SHP77 (cell line): ENCODE measurements around the gene SEC63.
A peak's percentile ranks its signal among the peaks of the same experiment; 100 is the strongest.
"Not testable (repeated sequence)": the region's sequence is repeated elsewhere in the genome, so short reads cannot be mapped to it uniquely, and the experiment has no call there.

Experiments
- DNase-seq, 2 experiments: peaks; one replicate each; lab custom pipeline; 2025; lab: John Stamatoyannopoulos, UW

Gene SEC63

DNA sequence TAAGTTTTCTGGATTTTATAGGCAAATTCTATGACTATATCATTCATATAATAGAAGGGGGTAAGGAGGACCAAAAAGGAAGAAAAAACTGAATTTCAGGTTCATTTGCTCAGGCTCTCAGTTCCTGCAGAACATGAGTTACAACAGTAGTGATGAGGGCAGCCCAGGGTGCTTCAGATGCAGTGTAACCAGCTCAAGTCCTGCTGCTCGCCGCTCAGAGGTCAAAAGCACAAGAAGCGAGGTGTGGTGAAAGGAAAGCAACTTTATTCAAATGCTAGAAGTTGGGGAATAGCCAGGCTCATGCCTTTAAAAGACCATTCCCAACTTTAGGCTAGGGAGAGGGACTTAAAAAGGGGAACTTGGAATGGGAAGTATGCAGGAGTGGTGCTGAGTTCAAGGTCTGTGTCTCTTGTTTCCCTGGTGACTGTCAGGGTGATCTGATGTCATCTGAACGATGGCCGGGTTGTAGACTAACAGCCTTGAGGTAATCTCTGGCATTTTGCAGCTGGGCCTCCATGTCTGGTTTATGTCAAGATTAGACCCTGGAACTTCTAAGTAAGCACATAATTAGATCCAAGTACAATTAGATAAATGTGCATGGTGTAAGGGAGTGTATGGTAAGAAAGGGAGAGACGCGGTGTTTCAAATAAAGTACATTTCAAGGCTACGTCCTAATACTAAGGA, 14.5 kb upstream of the SEC63 start:
- DNase-seq: no peak

- no peak for DNase-seq
These were observed 13.2 kb upstream of the SEC63 start for GRCh38 chr6:107971181-107971580.

DNA sequence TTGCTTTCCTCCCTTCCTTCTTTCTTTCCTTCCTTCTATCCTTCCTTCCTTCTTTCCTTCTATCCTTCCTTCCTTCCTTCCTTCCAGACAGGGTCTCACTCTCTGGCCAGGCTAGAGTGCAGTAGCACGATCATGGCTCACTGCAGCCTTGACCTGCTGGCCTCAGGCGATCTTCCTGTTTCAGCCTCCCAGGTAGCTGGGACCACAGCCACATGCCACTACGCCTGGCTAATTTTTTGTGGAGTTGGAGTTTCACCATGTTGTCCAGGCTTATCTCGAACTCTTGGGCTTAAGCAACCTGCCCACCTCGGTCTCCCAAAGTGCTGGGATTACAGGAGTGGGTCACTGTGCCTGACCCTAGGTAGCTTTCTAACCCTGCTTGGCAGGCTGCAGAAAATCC, 12.2 kb upstream of the SEC63 start:
- no peak for DNase-seq

- no peak for DNase-seq
These were observed 10.1 kb upstream of the SEC63 start for GRCh38 chr6:107968081-107968480.

DNA sequence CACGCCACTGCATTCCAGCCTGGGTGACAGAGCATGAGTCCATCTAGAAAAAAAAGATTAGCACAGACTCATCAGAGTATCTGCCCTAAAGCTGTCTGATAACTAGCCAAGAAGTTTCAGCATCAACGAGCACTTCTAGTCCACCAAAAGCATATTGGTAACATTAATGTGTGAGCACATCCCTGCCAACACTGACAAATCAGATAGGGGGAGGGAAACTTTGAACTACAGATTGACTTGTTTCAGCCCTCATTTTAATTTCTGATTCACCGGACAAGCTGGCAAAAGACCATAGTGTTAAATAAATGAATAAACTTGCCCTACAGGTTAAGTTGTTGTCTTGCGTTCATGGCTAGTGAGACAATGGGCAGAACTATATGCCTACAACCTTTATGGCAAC, 7.7 kb upstream of the SEC63 start:
- no peak for DNase-seq

DNA sequence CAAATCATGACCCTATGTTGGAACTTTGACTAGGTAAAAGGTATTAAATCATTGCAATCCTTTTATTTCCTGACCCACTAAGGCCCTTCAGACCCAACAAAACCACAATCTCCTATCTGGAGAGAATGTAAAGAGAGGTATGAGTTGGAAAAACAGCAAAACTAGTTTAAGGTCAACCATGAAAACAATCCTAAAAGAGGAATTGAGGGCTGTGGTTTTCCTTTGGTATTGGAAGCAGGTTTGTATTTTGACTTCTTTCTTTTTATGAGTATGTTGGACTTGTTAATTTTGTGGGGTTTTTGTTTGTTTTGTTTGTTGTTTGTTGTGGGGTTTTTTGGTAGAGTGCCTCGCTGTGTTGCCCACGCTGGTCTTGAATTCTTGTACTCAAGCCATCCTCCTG, 4.7 kb upstream of the SEC63 start:
- DNase-seq: no peak

DNA sequence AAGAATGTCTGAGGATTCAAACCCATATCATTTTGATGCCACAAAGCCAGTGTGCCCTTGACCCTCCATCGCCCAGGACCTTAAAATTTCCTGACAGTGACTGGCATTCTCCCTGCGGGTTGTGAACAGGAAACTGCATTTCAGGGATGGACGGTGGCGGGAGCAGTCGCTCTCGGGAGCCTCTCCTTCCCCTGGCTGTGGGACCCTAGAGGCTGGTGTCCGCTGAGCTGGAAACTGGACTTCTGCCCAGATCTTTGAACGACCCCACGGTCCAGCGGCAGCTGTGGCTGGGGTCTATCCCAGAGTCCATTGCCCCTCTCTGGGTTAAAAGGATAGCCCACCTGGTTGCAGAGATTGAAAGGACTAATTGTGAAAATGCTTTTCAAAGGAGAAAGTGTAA, 1.4 kb upstream of the SEC63 start:
- DNase-seq: no peak

GRCh38 chr6:107958689-107959362, 818 bp upstream of the SEC63 start:
- not testable (repeated sequence) for DNase-seq

DNA sequence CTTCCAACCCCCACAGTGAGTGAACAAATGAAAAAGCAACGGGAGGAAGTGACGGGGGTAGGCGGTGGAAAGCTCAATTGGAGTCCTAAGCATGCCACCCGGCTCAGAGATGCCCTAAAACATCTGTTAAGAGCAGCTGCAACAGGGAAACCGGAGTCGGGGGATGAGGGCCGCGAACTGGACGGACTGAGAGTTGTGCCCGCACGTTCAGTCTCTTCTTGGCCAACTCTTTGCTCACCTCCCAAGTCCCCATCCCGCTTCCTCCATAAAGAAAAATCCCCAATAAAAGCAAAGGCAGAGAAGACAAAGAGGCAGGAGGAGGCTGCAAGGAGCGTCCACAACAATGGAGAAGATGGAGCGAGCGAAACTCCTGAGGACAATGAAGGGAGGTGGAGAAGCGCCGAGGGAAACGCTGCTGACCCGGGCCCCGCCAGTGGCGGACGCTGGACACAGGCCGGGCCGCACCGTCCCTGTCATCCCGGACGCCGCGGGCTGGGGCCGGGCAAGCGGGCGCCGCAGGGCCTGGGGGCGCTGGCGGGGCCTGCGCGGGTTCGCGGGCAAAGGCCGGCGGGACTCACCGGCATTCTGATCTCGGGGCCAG, 600 bp downstream of the SEC63 start:
- DNase-seq: peak; percentile 8 to 37

- no peak for DNase-seq
These were observed 1.3 kb downstream of the SEC63 start for GRCh38 chr6:107956586-107957307.

DNA sequence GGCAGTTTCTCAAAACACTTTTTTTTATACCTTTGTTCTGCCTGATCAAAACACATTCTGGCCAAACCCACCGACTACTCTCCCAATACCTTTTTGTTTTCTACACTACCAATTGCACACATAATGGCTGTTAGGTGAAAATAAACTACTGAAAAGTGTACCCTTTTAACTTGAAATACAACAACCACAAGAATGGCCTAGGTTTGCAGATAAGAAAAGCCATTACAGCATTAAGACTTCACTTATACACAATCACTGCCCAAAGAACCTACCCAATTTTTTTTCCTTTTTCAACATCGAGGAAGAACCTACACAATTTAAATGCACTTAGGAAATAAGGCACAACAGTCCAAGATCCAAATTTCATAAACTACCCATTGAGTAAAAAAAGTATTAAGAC, 1.8 kb downstream of the SEC63 start:
- no peak for DNase-seq

GRCh38 chr6:107953858-107954414, 4.1 kb downstream of the SEC63 start:
- DNase-seq: not testable (repeated sequence)

GRCh38 chr6:107943626-107944439, 14.2 kb downstream of the SEC63 start:
- DNase-seq: no peak

GRCh38 chr6:107942142-107942541, 15.9 kb downstream of the SEC63 start:
- DNase-seq: no peak

DNA sequence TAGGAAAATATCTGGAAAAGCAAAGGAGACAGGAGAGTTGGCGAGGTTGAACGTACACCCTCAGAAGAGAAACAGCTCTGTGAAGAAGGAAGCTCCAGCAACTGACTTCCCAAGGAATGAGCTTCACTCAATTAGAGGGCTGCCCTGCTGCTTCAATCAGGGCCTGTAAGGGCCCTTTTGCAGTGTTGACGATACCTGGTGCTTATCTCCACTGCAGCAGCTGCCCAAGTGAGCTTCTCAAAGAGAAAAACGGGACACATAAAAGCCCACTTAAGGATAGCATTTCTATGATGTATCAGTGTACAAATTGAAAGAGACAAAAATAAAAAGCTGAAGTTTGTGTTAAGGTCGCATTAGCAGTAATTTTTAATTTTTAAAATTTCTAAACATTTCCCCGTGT, 16.4 kb downstream of the SEC63 start:
- DNase-seq: no peak

GRCh38 chr6:107941199-107941598, 16.8 kb downstream of the SEC63 start:
- DNase-seq: no peak

GRCh38 chr6:107936910-107937292, 21.1 kb downstream of the SEC63 start:
- not testable (repeated sequence) for DNase-seq

DNA sequence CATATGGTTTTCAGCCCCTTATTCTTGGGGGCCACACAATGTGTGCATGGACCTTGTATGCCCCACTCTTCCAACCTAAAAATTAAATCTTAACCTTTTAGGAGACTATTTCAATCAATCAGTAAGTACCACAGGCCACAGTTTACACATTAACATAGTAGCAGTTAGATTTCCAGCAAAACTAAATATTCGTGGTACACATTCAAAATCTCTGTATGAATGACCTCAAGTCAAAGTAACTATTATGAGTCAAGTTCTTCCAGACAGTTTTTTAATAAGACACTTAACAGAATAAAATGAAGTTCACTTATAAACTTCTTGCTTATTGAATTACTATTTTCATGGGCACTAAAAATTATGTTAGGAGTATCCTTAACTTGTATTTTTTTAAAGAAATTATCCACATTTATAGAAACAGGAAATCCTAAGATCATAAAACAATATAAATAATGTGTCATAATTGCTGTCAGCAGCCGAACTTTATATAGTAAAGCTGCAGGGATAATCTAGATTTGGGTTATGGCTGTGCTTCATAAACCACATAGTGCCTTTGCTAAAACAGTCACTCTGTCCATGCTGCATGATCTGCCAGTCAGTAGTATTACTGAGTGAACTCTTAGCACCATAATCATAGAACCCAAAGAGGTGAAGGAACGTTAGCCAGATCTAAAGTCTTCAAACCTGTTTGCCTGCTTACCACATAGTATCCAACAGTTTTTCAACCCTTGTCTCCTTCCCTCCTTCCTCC, 21.7 kb downstream of the SEC63 start:
- no peak for DNase-seq

DNA sequence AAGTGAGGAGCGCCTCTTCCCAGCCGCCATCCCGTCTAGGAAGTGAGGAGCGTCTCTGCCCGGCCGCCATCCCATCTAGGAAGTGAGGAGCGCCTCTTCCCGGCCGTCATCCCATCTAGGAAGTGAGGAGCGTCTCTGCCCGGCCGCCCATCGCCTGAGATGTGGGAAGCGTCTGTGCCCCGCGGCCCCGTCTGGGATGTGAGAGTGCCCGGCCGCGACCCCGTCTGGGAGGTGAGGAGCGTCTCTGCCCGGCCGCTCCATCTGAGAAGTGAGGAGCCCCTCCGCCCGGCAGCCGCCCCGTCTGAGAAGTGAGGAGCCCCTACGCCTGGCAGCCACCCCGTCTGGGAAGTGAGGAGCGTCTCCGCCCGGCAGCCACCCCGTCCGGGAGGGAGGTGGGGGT, 23.8 kb downstream of the SEC63 start:
- not testable (repeated sequence) for DNase-seq

- DNase-seq: no peak
These were observed 25.4 kb downstream of the SEC63 start for GRCh38 chr6:107932580-107932979.

- DNase-seq: peak in 1 of 2 experiments; percentile 2
These were observed 26.1 kb downstream of the SEC63 start for GRCh38 chr6:107931894-107932293.
